Esophagus muscularis mucosa (tissue), 4 donors: ENCODE measurements around the gene RHOU. TPM values are rescaled to one million over a fixed set of nuclear protein-coding genes. Genes with fewer than 3 reads are reported as not detected.
"Not testable (repeated sequence)": the region's sequence is repeated elsewhere in the genome, so short reads cannot be mapped to it uniquely, and the experiment has no call there.

ENCODE experiments used
- DNase-seq: peaks from one replicate; pipeline ENCODE4 v3.0.0-alpha.2; 2017; ENCODE audit errors: extremely low spot score
- H3K27ac ChIP-seq, 4 donors: fragments of 200-600 bp; sonication (generic); replicated peaks in 1 of 4; 1 replicate in 3 of 4; 2 replicates in 1 of 4; pipeline ENCODE4 v1.5.1; 2016 to 2019; ENCODE audit warnings: mild to moderate bottlenecking in 1 of 4
- H3K27me3 ChIP-seq, 4 donors: fragments of 200-600 bp; sonication (generic); one replicate each; pipeline versions ENCODE4 v1.5.1 to v1.6.0; 2016 to 2019
- H3K36me3 ChIP-seq, 4 donors: fragments of 200-600 bp; sonication (generic); one replicate each; pipeline ENCODE4 v1.5.1; 2016 to 2019
- H3K4me1 ChIP-seq, 4 donors: fragments of 200-600 bp; sonication (generic); one replicate each; pipeline ENCODE4 v1.5.1; 2016 to 2019
- H3K4me3 ChIP-seq, 4 donors: fragments of 200-600 bp; sonication (generic); 1 replicate in 2 of 4; 2 replicates in 2 of 4; pipeline ENCODE4 v1.5.1; 2016 to 2019; ENCODE audit warnings: mild to moderate bottlenecking in 4 of 4, moderate library complexity in 1 of 4
- H3K9me3 ChIP-seq, 4 donors: fragments of 200-600 bp; sonication (generic); 1 replicate in 3 of 4; 2 replicates in 1 of 4; pipeline ENCODE4 v1.5.1; 2016 to 2019
- EP300 ChIP-seq: sonication (generic); formaldehyde crosslinking; IDR thresholded peaks from one replicate; pipeline ENCODE4 v1.6.1; 2017; ENCODE audit warnings: antibody characterized with exemption
- POLR2A ChIP-seq: fragments of 450-650 bp; IDR thresholded peaks from one replicate; pipeline ENCODE4 v1.6.1; 2017; ENCODE audit warnings: antibody characterized with exemption, moderate library complexity, mild to moderate bottlenecking, low read depth
- POLR2AphosphoS5 ChIP-seq, 2 donors: sonication (generic); formaldehyde crosslinking; IDR thresholded peaks; one replicate each; pipeline ENCODE4 v1.6.1; 2017; ENCODE audit warnings: antibody characterized with exemption in 2 of 2
- WGBS: methylation state at CpG from one replicate; pipeline ENCODE4 v1.1.5; 2018; 5-methylcytosine and 5-hydroxymethylcytosine counted together
- intact Hi-C: fragments of 100-400 bp; cut with DNase I; formaldehyde crosslinking; loops from one replicate; pipeline ENCODE4 v1.15.1; 2023
- total RNA-seq, 4 donors: library from RNA; depleted of rRNA; stranded (reverse); fragments of >200 nt; gene quantifications; one replicate each; pipeline versions ENCODE4 v1.1.0 to v1.2.1, GENCODE V29; 2016
- TF ChIP-seq, protein P1 (sequence below), 3 experiments: fragments of 200-600 bp in 2 of 3; fragments of 450-650 bp in 1 of 3; sonication (generic) in 2 of 3; IDR thresholded peaks; one replicate each; pipeline ENCODE4 v1.5.1; 2017 to 2019; ENCODE audit warnings: antibody characterized with exemption in 3 of 3, mild to moderate bottlenecking in 2 of 3, moderate library complexity in 1 of 3

The RHOU gene
- total RNA-seq, 4 donors from 2014 or later: 24.1 to 36.0 (median 26.0) TPM

DNA sequence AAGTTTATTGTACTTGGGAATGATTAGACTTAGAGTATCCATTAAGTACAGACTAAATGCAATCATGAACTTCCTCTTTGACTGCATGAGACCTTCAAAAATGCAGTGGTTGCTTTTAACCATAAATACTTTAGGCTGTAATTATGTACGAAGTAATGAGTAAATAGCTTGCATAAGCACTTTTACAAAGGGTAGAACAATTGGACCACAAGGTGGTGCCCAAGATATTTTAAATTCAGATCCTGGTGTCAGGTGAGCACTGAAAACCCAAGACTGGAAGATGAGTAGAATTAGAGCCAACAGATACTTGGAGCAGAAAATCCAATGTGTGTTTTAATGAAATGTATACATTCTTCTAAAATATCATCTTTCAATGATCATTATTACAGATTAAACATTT, 43.4 kb upstream of the RHOU start:
- H3K27me3 ChIP-seq: no peaks in the 10 kb centered on the region
- no peaks in the 10 kb centered on the region for H3K9me3 ChIP-seq
- H3K4me3 ChIP-seq: no peak overlapping the region
- peaks cover 0 to 7% (median under 1%) of the 10 kb centered on the region in 4 donors for H3K4me1 ChIP-seq
- no peaks in the 10 kb centered on the region for H3K36me3 ChIP-seq
- 8% methylated on average over 1 of the region's 1 CpG for WGBS
- intact Hi-C loops: no loop called here
- TF ChIP-seq POLR2A: no peak
- no peak for TF ChIP-seq POLR2AphosphoS5 (IDR thresholded peaks at IDR 0.05)
- TF ChIP-seq EP300: no peak
- TF ChIP-seq, protein P1, sequence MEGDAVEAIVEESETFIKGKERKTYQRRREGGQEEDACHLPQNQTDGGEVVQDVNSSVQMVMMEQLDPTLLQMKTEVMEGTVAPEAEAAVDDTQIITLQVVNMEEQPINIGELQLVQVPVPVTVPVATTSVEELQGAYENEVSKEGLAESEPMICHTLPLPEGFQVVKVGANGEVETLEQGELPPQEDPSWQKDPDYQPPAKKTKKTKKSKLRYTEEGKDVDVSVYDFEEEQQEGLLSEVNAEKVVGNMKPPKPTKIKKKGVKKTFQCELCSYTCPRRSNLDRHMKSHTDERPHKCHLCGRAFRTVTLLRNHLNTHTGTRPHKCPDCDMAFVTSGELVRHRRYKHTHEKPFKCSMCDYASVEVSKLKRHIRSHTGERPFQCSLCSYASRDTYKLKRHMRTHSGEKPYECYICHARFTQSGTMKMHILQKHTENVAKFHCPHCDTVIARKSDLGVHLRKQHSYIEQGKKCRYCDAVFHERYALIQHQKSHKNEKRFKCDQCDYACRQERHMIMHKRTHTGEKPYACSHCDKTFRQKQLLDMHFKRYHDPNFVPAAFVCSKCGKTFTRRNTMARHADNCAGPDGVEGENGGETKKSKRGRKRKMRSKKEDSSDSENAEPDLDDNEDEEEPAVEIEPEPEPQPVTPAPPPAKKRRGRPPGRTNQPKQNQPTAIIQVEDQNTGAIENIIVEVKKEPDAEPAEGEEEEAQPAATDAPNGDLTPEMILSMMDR (IDR thresholded peaks at IDR 0.05): peak; percentile 45 to 56 (median 52)
- H3K27ac ChIP-seq: no peak overlapping the region
- DNase-seq: no peak

DNA sequence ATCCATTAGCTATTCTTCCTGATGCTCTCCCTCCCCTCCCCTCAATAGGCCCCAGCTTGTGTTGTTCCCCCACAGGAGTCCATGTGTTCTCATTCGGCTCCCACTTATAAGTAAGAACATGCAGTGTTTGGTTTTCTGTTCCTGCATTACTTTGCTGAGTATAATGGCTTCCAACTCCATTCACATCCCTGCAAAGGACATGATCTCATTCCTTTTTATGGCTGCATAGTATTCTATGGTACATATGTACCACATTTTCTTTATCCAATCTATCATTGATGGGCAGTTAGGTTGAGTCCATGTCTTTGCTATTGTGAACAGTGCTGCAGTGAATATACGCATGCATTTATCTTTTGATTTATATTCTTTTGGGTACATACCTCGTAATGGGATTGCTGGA, 40.8 kb upstream of the RHOU start:
- H3K27me3 ChIP-seq, H3K4me3 ChIP-seq, H3K9me3 ChIP-seq, H3K27ac ChIP-seq, intact Hi-C loops, H3K36me3 ChIP-seq, DNase-seq: not testable (repeated sequence)
- WGBS: 91% methylated on average over 3 of the region's 3 CpGs
- peaks cover 0 to 15% (median 8%) of the 10 kb centered on the region in 4 donors for H3K4me1 ChIP-seq

DNA sequence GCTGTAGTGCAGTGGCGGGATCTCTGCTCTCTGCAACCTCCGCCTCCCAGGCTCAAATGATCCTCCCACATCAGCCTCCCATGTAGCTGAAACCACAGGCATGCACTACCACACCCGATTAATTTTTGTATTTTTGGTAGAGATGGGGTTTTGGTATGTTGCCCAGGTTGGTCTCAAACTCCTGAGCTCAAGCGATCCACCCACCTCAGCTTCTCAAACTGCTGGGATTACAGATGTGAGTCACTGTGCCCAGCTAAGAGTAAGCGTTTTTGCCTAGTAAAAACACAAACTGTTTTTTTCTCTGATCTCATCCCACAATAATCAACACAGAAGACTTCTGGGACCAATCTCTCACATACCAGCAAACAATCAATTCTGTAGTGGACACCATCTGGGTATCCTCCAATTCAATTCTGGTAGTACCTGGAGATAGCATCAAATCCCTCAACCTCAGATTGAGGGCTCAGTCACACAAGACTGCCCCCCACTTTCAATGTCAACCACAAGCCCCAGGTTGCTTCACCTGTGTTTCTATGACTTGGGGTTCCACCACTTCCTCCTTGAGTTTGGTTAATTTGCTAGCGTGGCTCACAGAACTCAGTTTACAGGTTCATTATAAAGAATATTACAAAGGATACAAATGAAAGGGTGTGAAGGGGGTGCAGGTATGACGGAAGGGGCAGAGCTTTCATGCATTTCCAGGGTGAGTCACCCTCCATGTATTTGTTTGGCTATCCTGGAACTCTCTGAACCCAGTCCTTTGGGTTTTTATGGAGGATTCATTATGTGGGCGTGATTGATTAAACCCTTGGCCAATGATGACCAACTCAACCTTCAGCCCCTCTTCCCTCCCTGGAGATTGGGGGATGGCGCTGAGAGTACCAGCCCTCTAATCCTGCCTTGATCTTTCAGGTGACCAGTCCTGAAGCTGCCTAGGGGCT, 40.0 kb upstream of the RHOU start:
- Histone ChIP-seq H3K27ac (no peak overlapping the region), H3K36me3 (no peaks in the 10 kb centered on the region), H3K9me3 (no peaks in the 10 kb centered on the region), H3K27me3 (no peaks in the 10 kb centered on the region), H3K4me1 (peaks cover 0 to 15% (median 8%) of the 10 kb centered on the region in 4 donors), H3K4me3 (no peak overlapping the region)
- no peak for DNase-seq
- WGBS: 94% methylated on average over 9 of the region's 9 CpGs
- TF ChIP-seq POLR2AphosphoS5 (IDR thresholded peaks at IDR 0.05): no peak
- TF ChIP-seq, protein P1 (IDR thresholded peaks at IDR 0.05): no peak
- TF ChIP-seq EP300: no peak
- intact Hi-C loops: no loop called here

DNA sequence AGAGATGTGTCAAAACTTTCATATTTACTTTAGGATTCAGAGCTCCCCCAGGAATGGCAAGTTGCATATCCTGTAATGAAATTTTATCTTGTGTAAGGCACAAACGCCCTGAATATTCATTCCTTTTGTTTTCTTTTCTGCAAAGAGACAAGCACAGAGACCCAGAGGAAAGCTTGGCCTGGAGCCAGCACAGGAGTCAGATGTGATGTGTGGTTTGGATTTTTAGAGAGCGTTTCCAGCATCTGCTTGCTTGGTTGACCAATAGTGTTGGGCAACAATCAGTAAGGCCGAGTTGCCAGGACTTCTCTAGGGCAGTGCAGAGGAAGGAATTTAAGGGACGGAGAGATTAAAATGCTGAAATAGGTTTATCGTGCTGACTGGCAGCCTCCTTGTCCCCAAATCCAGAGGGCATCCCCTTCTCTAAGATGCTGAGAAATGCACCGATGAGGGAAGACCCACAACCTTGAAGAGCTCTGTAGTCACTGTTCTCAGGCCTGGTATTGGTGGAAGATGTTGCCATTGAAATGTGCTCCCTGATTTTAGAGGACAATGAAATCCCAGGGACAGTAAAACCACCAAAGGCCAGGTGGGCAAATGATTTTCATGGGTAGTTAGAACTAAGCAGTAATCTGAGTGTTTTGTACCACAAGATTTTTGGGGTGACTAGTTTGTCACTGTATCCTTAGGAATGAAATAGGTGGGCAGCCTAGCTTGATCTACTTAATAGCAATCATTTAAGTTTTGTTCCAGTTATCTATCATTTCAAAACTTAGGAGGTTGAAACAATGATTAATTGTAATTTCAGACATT, 37.9 kb upstream of the RHOU start:
- whole genome bisulfite sequencing: 46% methylated on average over 6 of the region's 6 CpGs
- H3K4me3 ChIP-seq: no peak overlapping the region
- no peaks in the 10 kb centered on the region for H3K36me3 ChIP-seq
- peak; percentile 83 for DNase-seq
- H3K27ac ChIP-seq: no peak overlapping the region
- H3K4me1 ChIP-seq: peaks cover 0 to 8% (median 8%) of the 10 kb centered on the region in 4 donors
- no peaks in the 10 kb centered on the region for H3K9me3 ChIP-seq
- no peaks in the 10 kb centered on the region for H3K27me3 ChIP-seq
- intact Hi-C loops: no loop called here
- TF ChIP-seq POLR2A: no peak
- TF ChIP-seq EP300: no peak
- TF ChIP-seq POLR2AphosphoS5 (IDR thresholded peaks at IDR 0.05): no peak
- TF ChIP-seq, protein P1 (IDR thresholded peaks at IDR 0.05): no peak

DNA sequence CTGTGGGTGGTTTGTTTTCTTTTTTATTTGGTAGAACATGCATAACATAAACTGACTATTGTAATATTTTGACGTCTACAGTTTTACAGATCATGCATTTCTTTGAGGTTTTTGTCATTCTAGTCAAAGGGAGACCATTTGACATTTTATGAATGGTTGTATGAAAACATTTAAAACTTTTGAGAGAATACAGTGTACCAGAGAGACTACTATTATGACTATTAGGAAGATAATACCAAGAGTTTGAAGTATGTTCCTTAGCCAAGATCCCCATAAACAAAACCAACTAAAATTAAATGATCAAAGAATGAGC, 37.3 kb upstream of the RHOU start:
- H3K4me1 ChIP-seq: peaks cover 0 to 8% (median 8%) of the 10 kb centered on the region in 4 donors
- no peak overlapping the region for H3K4me3 ChIP-seq
- DNase-seq: no peak
- no peak for TF ChIP-seq EP300
- no peak for TF ChIP-seq POLR2A
- TF ChIP-seq, protein P1 (IDR thresholded peaks at IDR 0.05): no peak
- no peak for TF ChIP-seq POLR2AphosphoS5 (IDR thresholded peaks at IDR 0.05)
- no peaks in the 10 kb centered on the region for H3K27me3 ChIP-seq
- no peak overlapping the region for H3K27ac ChIP-seq
- intact Hi-C loops: no loop called here
- WGBS: 85% methylated on average over 1 of the region's 1 CpG
- no peaks in the 10 kb centered on the region for H3K36me3 ChIP-seq
- no peaks in the 10 kb centered on the region for H3K9me3 ChIP-seq
